Lower lobe of right lung (tissue), 2 donors: ENCODE results near the gene DYNLT3. TPM values are rescaled to one million over a fixed set of nuclear protein-coding genes. Genes with fewer than 3 reads are reported as not detected.

Source experiments
- ATAC-seq, 2 donors: fragments of 200-7000 bp; cut with Tn5 transposase; one replicate each; pipeline ENCODE4 v1.9.1; 2020 to 2022; ENCODE audit warnings: mild to moderate bottlenecking in 2 of 2, moderate library complexity in 2 of 2
- DNase-seq: peaks from one replicate; pipeline ENCODE4 v3.0.0-alpha.2; 2020
- H3K27ac ChIP-seq: fragments of 200-600 bp; one replicate; pipeline ENCODE4 v1.8.0; 2022
- H3K27me3 ChIP-seq: fragments of 200-600 bp; one replicate; pipeline ENCODE4 v1.8.0; 2022; ENCODE audit warnings: low read depth
- H3K36me3 ChIP-seq: fragments of 200-600 bp; one replicate; pipeline ENCODE4 v1.8.0; 2022; ENCODE audit warnings: mild to moderate bottlenecking
- H3K4me1 ChIP-seq: fragments of 200-600 bp; one replicate; pipeline ENCODE4 v1.8.0; 2022
- H3K4me3 ChIP-seq: fragments of 200-600 bp; one replicate; pipeline ENCODE4 v1.8.0; 2022; ENCODE audit warnings: mild to moderate bottlenecking
- H3K9me3 ChIP-seq: fragments of 200-600 bp; one replicate; pipeline ENCODE4 v1.8.0; 2022
- intact Hi-C: fragments of 100-400 bp; cut with DNase I; formaldehyde crosslinking; loops from one replicate; pipeline ENCODE4 v1.11.0; 2022
- total RNA-seq: library from RNA; stranded (reverse); fragmentation: NEBNext Ultra II Directional; extraction: Animal tissue kit (Norgen Biotek cat#: 25700); gene quantifications from one replicate; pipeline ENCODE4 v1.2.1, GENCODE V29; 2021
- TF ChIP-seq, protein P1 (sequence below): fragments of 200-600 bp; IDR thresholded peaks from one replicate; pipeline ENCODE4 v1.8.0; 2022; ENCODE audit warnings: antibody characterized with exemption, mild to moderate bottlenecking
- donor health status: DM: no; HTN: yes; CAD: no; lungs with severe emphysema.

The DYNLT3 gene
- total RNA-seq, 1 donor from 2014 or later, result 27.2 TPM

DNA sequence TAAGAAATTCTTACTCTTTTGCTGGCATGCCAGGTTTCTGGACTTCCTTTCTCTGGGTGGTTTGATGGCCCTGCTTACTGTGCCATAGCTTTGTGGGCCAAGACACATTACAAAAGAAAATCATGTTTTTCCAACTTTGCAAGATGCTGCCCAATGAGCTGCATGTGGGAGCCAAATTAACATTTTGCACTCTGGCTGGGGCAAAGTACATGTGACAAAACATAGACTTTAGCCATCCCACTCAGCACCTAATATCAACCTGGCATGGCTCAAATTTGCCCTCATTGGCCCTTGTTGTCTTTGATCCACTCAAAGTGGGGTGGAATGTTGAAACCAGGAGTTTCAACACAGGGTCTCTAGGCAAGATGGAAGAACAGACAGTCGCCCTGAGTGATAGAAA is 40.0 kb upstream of the DYNLT3 start:
- H3K4me1 ChIP-seq, result no peaks in the 10 kb centered on the region
- no peak overlapping the region for H3K27ac ChIP-seq
- ATAC-seq (no peak), DNase-seq (no peak)
- H3K4me3 ChIP-seq, result no peak overlapping the region
- H3K9me3 ChIP-seq, result no peaks in the 10 kb centered on the region
- H3K27me3 ChIP-seq, result no peaks in the 10 kb centered on the region
- H3K36me3 ChIP-seq, result no peaks in the 10 kb centered on the region
- intact Hi-C loops, result no loop called here
- TF ChIP-seq, protein P1, sequence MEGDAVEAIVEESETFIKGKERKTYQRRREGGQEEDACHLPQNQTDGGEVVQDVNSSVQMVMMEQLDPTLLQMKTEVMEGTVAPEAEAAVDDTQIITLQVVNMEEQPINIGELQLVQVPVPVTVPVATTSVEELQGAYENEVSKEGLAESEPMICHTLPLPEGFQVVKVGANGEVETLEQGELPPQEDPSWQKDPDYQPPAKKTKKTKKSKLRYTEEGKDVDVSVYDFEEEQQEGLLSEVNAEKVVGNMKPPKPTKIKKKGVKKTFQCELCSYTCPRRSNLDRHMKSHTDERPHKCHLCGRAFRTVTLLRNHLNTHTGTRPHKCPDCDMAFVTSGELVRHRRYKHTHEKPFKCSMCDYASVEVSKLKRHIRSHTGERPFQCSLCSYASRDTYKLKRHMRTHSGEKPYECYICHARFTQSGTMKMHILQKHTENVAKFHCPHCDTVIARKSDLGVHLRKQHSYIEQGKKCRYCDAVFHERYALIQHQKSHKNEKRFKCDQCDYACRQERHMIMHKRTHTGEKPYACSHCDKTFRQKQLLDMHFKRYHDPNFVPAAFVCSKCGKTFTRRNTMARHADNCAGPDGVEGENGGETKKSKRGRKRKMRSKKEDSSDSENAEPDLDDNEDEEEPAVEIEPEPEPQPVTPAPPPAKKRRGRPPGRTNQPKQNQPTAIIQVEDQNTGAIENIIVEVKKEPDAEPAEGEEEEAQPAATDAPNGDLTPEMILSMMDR, result no peak

DNA sequence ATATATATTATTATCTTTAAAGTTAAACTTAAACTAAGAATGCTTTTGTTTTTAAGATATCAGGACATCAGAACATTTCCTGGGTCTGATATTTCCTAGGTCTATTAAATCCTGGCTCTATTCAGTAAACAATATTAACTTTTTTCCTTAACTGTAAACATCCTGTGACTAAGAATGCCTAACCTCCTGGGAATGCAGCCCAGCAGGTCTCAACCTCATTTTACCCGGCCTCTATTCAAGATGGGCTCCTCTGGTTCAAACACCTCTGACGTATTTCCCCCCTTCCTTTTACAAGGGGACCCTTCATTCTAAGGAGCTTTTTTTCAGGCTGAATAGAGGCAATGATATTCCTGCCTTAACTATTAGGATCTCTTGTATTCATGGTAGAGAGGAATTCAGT is 35.8 kb upstream of the DYNLT3 start:
- Histone ChIP-seq H3K9me3 (no peaks in the 10 kb centered on the region), H3K27me3 (no peaks in the 10 kb centered on the region), H3K4me3 (no peak overlapping the region), H3K4me1 (no peaks in the 10 kb centered on the region), H3K27ac (no peak overlapping the region), H3K36me3 (no peaks in the 10 kb centered on the region)
- TF ChIP-seq, protein P1, result no peak
- intact Hi-C loops, result no loop called here
- DNase-seq (no peak), ATAC-seq (no peak)

DNA sequence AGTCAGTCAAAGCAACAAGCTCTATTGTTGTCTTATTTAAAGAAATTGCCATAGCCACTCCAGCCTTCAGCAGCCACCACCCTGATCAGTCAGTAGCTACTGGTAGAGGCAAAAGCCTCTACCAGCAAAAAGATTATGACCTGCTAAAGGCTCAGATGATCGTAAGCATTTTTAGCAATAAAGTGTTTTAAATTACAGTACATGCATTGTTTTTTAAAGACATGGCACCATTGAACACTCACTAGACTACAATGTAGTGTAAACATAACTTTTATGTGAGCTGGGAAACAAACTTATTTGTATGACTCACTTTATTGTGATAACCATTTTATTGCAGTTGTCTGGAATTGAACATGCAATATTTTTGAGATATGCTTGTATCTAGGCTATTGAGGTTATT is 32.3 kb upstream of the DYNLT3 start:
- Histone ChIP-seq H3K4me1 (no peaks in the 10 kb centered on the region), H3K36me3 (no peaks in the 10 kb centered on the region), H3K9me3 (no peaks in the 10 kb centered on the region), H3K27ac (no peak overlapping the region), H3K27me3 (no peaks in the 10 kb centered on the region), H3K4me3 (no peak overlapping the region)
- TF ChIP-seq, protein P1, result no peak
- intact Hi-C loops, result no loop called here
- DNase-seq, result no peak
- ATAC-seq, result no peak

DNA sequence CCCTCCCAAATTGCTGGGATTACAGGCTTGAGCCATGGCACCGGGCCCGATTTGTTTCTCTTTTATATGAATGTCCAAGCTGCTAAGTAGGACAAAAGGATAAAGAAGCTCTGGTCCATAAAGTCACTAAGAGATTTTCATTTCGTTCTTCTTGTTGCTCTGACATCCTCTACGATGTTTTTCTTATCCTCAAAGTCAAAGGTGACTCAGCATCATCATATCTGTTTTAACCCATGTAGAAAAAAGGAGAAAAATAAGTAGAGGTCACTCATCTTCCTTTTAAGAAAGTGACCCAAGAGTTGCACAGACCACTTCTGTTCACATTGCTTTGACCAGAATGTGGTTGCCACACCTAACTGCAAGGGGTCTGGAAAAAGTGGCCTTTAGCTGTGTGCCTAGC is 29.3 kb upstream of the DYNLT3 start:
- no peaks in the 10 kb centered on the region for H3K27me3 ChIP-seq
- no peaks in the 10 kb centered on the region for H3K4me1 ChIP-seq
- H3K36me3 ChIP-seq, result no peaks in the 10 kb centered on the region
- no peak for DNase-seq
- intact Hi-C loops, result no loop called here
- H3K4me3 ChIP-seq, result no peak overlapping the region
- TF ChIP-seq, protein P1, result no peak
- no peaks in the 10 kb centered on the region for H3K9me3 ChIP-seq
- no peak for ATAC-seq
- no peak overlapping the region for H3K27ac ChIP-seq

DNA sequence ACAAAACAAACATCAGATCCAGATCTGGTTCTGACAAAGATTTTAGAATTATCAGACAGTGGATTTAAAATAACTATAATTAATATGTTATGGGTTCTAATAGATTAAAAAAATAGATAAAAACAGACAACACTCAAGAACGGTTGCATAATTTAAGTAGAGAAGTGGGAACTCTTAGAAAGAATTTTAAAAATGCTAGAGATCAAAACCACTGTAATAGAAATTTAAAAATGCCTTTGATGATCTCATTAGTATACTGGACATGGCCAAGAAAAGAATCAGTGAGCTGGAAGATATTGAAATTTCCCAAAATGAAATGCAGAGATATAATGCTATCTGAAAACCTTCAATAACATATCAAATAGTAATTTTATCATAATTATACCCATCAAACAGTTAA is 28.3 kb upstream of the DYNLT3 start:
- ATAC-seq (no peak), DNase-seq (no peak)
- intact Hi-C loops, result no loop called here
- no peaks in the 10 kb centered on the region for H3K4me1 ChIP-seq
- H3K9me3 ChIP-seq, result no peaks in the 10 kb centered on the region
- H3K27me3 ChIP-seq, result no peaks in the 10 kb centered on the region
- TF ChIP-seq, protein P1, result no peak
- H3K36me3 ChIP-seq, result no peaks in the 10 kb centered on the region
- no peak overlapping the region for H3K27ac ChIP-seq
- H3K4me3 ChIP-seq, result no peak overlapping the region

DNA sequence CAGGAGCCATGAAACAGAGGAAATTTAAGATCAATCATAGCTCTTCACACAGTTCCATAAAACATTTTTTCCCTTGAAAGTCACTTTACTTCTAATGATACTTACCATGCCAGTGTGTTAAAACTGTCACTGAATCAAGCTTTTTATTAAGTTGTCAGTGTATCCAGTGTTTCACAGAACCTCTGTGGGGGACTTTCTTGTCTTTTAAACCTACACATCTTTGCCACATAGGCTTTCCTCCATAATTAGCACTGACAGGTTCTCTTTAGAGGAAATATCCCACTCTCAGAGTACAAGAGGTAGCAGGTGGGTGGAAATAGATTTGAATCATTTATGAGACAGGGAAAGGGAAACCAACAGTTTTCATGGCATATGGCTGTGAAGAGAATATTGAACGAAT is 25.8 kb upstream of the DYNLT3 start:
- no peaks in the 10 kb centered on the region for H3K9me3 ChIP-seq
- no peak for DNase-seq
- intact Hi-C loops, result no loop called here

More for the DNA sequence above, 25.8 kb upstream of the DYNLT3 start:
- H3K27ac ChIP-seq, result no peak overlapping the region
- no peak overlapping the region for H3K4me3 ChIP-seq
- H3K36me3 ChIP-seq, result no peaks in the 10 kb centered on the region
- no peak for ATAC-seq
- H3K27me3 ChIP-seq, result no peaks in the 10 kb centered on the region
- H3K4me1 ChIP-seq, result no peaks in the 10 kb centered on the region
- TF ChIP-seq, protein P1, result no peak
